ENCODE data around the gene PLXDC2.

PLXDC2 gene

DNA sequence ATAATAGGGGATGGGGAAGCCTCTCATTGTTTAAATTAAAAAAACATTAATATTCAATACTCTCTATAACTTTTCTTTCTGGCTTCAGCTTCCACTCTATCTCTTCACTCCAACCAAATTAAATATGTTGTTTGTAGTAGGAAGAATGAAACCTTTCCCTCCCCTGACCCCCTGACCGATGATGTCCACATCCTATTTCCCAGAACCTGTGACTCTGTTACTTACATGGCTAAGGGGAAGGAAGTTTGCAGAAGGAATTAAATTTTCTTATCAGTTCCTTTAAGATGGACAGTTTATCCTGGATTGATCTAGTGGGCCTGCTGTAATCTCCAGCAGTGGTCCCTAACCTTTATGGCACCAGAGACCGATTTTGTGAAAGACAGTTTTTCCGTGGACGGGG lies 130.0 kb downstream of the PLXDC2 start:
- DNase-seq, result no peak

DNA sequence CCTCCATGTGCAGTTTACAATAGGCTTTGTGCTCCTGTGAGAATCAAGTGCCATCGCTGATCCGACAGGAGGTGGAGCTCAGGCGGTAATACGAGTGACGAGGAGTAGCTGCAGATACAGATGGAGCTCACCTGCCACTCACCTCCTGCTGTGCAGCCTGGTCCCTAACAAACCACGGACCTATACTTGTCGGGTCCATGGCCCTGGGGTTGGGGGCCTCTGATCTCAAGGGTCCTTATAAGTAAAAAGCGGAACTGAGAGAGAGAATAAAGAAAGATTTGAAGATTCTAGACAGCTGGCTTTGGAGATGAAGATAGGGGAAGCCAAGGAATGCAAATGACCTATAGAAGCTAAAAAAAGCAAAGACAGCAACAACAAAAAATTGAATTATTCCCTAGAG lies 130.6 kb downstream of the PLXDC2 start:
- no peak for DNase-seq

DNA sequence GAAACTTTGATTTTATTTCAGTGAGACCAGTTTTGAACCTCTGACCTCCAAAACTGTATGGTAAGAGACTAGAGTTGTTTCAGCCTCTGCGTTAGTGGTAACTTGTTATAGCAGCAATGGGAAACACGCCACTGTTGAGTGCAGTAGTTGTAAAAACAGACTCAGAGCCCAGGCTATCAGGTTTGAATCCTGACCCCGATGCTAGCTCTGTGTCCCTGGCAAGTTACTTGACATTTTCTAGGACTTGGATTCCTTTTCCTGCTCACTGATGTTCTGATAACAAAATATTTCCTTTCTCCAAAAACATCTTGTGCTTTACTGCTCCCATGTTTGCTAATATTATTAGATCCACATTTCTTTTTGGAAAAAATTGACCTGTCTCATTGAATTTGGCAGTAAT lies 131.0 kb downstream of the PLXDC2 start:
- no peak for DNase-seq

DNA sequence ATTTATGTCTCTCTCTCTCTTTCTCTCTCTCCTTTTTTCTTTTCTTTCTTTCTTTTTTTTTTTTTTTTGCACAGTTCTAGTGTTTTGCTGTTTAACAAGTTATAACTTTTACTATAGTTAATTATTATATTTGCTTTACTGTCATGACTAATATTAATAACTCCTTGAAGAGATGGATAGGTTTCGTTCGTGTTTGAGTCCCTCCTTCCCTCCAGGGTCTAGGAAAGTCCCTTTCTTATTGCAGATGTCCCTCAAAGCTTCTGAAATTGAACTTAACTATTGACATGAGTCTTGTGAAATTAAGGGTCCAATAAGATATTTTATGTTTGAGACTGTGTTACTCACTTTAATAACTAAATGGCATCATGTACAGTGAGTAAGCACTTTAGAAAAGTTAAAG lies 131.4 kb downstream of the PLXDC2 start:
- no peak for DNase-seq

DNA sequence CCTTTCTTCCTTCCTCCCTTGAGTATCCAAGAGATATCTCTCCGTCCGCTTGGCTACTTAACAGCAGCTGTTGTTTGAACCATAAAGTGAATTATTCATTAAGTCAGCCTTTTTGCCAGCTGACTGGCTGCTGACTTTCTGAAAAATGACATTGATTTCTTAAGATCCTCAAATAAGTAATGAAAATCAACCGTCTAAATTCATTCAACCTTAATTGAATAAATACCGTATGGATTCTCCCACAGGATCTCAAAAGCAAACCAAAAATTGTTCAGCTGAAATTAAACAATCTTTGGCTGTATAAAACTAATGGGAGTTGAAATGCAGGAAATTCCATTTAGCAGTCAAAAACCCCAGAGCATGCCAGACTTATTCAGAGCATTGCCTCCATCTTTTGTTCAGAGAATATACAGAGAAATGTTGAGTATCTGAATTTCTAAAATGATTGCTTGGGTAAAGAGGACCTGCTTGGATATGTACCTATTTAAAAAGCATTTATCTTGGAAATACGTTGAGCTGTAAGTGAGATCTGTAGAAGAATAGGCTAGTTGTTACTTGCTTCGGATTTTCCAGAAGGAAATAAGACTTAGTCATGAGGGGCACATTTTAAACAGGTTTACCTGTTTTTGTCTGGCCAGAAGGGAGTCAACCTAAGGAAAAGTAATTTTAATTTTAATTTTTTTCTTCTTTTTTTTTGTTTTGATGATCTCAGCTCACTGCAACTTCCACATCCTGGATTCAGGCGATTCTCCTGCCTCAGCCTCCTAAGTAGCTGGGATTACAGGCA lies 136.2 kb downstream of the PLXDC2 start:
- DNase-seq, result no peak

DNA sequence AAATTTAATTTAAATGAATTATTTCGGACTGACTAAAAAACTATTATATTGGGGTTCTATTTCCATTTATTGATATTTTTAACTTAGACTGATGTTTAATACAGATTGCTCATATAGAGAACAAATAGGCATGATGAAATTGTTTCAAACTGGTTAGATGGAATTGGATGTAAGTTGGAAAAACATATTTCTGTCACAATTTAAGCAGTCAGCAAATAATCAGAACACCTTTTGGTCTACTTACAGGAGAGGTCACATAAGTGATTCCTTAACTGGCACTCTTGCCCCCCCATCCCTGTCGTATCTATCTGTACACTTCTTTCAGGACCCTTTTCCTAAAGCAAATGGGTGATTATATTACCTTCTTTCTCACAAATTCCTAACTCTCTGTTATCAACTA lies 138.4 kb downstream of the PLXDC2 start:
- no peak for DNase-seq

DNA sequence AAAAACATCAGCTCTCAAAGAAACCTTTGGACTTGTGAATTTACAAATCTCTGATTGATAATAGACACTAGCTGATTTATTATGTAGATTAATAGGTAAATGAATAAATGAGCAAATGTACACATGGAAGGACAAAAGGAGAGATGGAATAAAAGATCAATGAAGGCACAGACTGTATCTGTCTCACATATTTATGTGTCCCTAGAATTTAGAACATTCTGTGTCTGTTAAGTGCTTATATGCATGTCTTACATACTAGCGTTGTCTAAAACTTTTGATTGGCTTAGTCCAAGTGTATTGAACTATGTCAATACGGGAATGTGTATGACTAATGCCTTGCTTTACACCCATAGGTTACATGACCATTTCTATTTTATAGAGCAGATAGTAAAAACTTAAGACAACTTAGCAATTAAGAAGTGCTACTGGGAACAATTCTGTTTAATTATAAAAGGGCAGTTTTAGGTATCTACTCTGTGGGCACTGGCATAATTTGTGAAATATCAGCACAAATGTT lies 140.3 kb downstream of the PLXDC2 start:
- no peak for DNase-seq

DNA sequence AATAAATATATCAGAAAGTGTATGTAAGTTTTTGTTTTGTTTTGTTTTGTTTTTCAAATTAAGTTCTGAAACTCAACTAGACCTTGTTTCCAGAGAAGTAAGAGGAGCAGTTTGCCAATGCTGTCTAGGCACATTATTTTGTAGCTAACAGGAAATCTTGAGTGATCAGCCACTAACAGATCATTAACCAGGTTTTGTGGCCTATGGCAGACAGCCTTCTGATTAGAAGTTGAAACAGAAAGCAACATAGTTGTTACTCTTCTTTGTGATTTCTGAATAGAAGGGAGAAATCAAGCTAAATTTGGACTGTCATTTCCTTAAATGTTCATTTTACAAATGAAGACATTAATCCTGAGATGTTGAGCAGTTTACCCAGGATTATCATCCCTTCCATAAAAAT lies 142.6 kb downstream of the PLXDC2 start:
- no peak for DNase-seq

DNA sequence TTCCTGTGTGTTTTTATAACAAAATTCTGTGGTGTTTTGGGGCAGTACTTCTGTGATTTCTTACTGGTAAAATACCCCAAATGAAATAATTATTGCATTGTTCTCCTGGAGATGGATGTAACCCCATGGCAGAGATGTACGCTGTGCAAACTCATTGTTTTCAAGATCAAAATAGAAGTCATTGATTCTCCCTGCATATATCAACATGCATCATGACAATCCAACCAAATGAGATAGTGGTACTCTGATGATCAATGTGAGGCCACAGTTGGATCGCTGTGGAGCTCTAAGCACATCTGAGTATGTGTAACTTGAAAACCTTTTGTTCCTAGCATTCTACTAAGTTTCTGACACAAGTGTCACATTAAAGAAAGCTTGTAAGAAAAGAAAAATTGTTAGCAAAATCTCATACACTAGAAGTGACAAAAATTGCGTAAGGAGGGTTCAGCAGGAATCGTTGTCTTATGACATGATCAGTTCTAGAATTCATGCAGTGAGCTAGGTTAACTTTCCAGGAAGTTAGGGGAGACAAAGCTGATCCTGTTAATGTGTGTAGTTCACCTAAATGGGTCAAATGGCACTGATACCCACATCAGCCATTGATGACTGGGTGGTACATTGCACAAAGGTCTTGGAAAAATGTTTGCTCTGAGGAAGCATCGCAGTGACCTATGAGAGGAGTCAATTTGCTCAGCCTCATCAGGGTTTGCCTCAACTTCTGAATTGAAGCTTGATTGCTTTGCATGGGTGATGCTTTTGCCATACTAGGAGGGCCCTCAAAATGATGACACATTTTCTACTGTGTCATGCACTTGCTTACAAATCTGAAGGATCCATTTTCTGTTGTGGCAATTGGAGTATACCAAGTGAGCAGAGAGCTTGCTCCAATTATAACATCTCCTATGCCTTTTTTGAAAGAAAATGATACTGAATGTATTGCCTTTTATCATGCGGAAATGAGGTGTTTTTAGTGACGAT lies 145.1 kb downstream of the PLXDC2 start:
- DNase-seq, result no peak

DNA sequence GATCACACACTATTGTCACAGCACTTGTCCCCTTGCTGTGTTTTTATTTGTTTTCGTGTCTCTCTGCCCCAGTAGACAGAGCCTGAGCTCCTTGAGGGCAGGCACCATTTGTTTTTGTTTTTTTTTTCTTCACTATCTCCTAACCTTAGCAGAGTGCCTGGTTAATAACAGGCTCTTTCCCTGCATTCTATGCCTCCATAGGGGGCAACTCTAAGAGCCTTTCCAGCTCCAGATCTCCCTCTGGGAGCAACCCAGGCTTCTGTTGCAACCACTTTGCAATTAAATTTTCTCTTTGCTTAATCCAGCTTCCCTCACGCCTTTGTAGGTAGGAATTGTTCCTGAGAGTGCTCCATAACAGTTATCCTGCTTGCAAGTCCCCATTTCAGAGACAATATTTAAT lies 148.4 kb downstream of the PLXDC2 start:
- DNase-seq, result no peak

DNA sequence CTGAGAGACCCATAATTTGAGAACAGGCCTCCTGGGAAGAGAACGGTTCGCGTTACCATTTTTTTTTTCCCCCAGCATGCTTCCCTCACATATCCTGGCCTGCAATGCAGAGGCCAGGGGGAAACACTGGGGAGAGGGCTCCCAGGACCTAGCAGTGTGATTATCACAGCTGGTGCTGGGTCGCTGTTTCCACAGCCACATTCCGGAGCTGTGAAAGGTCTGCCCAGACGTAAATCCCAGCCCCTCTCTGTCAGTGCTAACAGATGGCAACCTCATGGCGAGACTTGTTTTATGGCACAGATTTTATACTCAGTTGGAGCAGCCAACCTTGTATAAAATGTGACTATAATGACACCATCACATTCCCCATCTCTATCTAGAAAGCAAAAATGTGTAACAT lies 150.5 kb downstream of the PLXDC2 start:
- no peak for DNase-seq

DNA sequence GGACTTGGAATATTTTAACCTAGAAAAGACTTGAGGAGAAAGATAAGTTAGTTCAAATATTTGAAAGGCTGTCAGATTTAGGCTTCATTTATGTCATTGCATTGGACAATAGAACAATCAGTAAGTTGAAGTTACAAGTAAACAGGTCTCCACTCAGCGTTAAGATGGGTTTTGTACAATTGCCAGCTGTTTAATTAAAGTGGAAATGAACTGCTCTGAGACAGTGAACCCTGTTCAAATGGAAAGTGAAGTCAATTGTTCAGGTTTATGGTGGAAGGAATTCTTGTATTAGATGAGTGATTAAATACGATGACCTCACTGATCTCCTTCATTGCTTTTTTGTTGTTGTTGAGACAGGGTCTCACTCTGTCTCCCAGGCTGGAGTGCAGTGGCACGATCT lies 151.7 kb downstream of the PLXDC2 start:
- DNase-seq, result no peak

DNA sequence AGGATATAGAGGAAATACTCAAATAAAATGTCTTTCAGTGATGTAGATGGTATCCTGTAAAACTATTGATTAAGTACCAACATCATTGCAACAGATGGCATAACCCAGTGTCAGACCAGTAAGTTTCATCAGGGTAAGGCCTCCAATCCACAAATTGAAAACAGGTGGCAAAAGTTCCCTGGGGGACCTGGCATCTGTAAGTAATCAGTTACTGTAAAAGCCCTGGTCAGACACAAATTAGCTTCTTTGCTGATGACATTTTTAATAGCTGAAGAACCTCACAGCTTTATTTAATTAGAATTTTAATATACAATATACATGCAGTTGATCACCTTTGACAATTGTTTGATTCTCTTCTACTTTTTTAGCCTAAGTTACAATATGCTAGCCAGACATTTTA lies 152.5 kb downstream of the PLXDC2 start:
- no peak for DNase-seq

DNA sequence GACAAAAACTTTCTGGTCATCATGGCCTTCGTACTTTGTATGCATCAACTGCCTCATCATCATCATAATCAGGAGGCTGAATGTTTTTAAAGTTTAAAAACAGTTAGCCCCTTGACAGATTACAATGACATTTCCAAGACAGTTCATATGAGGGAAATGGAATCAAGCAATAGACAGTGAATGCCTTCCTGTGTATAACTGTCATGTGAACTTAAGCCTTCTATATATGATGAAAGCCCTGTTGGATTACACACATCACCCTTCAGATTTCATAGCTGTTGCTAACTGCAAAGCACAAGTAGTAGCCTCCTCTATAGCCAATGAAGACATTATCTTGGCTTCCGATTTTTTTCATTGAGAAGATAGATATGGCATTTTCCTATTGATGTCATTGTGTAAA lies 154.0 kb downstream of the PLXDC2 start:
- no peak for DNase-seq

DNA sequence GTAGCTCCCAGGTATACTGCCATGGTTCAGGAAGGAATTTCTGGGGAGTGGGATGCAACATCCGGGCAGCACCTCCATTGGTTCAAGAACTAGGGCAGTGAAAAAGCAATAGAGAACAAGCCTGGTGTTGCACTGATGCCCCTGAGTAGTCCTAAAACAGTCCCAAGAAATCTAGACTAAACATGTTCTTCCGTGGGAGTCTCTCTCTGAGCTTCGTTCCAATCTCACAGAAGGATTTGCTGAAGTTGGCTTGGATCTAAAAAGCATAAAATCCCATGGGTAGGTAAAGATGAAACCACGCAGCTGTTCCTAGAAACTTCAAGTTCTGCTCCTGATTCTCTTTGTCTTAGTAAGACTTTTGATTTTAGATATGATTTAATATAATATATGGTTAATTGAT lies 154.5 kb downstream of the PLXDC2 start:
- no peak for DNase-seq

DNA sequence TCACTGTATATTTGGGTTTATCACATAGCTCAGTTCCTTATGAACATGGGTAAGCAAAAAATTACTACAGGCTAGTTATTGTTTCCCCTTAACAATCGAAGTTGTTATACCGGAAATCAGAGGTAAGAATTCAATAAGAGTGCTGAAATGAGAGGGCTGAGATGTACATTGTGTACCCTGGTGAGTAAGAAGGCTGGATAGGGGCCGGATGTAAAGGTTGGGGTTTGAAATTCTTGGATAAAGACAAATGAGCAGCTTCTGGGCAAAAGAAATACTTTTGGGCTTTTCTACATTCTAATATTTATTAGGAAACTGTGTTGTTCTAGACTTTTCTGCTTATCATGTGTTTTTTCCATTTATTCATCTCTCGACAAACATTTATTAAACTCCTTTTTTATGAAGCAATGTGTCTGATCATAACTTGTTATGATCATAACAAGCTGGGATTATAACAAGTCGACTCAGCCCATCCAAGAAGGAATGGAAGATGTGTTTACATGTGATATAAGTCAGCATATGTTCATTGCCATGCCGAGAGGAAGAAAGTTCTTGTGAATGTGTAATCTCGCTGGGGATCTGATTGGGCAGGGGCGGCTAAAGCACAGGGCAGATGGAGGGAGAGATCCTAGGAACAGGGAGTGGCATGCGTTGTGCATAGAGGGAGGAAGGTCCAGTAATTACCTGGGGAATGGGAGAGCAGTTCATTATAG lies 155.3 kb downstream of the PLXDC2 start:
- no peak for DNase-seq

DNA sequence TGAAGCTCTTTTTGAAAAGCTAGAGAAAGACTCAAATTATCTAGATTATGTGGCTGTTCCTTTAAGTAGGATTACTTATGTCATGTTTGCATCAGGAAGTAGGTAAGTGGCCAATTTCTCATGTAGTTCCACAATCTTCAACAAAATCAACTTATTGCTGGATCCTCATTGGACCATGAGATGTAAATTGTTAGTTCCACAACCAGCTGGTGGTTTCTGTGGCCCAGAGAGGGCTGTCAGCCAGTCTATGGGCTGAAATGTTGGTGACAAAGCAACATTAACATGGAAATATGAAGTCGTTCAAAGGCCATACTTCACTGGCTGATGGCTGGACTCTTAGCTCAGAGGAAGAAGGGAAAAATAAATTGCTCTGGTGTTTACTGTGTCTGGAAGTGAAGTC lies 157.9 kb downstream of the PLXDC2 start:
- DNase-seq, result no peak

DNA sequence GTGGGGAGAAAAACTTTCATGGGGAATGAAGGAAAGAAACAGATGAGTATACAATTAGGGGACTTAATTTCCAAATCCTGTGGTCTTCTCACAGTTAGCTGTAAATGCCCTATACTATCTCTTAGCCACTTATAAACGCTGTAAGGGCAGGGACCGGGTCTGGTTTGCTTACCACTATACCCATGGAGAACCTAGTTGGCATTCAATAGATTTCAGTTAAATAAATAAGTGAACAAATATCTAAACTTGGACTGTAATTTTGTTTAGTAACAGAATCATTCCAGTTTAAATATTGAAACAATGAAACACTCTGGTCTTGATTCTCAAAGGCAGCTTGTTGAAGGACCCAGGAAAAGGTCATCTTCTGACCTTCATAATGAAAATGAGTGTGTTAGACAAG lies 158.3 kb downstream of the PLXDC2 start:
- DNase-seq, result no peak

DNA sequence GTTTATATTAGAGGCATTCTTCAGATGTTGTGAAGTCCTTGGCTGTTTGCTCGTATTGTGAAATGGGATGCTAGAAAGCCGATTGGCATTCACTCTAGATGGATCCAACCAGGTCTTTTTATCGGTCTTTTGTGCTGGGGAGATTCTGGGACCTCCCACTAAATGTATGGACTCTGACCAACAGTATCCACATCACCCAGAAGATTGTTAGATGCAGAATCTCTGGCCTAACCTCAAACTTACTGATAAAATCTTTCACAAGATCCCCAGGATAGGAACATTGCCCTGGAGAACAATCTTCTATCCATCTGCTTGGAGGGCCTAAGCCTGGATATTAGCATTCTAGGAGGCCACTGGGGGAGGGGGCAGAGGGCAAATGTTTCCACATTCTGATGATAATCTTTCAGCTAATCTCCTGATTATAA lies 160.9 kb downstream of the PLXDC2 start:
- no peak for DNase-seq

DNA sequence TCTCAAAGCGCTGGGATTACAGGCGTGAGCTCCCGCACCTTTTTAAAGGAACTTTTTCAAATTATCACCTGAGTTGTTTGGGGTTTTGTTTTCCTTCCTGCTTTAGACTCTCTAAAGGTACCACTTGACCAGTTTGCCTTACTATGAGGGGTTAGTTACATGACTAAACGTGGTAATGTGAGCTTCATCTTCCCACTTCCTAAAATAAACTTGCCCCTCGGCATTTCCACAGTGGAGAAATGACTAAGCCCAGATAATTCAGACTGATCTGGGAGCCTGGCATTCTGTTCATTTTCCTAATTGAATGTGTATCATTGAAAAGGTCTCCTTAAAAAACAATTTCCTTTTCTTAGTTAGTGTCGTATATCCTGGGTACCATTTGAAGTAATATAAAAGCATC lies 163.4 kb downstream of the PLXDC2 start:
- DNase-seq, result no peak

DNA sequence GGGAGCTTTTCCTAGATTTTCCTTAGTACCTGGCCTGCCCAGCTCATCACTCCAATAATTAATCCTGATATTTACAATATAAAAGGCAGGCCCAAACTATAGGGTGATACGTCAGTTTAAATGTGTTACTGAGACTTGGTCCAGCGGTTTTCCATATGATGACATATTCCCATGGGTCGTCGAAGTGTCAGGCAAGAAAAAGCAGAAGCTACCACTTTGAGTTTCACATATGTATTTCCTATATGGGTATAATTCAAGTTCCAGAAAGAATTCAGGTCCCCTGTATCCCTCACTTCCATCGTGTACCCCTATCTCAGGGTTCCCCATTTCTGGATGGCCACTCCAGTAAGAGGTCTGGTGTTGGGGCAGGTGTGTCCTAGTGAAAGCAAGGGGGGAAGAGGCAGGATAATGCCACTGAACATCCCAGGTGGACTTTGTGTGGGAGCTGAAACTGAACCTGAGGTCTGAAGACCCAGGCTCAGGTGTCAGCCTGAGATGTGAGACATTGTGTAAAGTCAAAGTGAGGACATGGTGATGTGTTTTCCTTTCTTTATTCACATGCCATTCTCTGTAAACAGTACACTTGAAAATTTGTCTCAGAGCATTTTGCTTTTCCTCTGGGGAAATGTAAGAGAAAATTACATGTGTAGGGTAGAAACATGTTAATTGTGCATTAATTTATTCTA lies 167.8 kb downstream of the PLXDC2 start:
- no peak for DNase-seq

DNA sequence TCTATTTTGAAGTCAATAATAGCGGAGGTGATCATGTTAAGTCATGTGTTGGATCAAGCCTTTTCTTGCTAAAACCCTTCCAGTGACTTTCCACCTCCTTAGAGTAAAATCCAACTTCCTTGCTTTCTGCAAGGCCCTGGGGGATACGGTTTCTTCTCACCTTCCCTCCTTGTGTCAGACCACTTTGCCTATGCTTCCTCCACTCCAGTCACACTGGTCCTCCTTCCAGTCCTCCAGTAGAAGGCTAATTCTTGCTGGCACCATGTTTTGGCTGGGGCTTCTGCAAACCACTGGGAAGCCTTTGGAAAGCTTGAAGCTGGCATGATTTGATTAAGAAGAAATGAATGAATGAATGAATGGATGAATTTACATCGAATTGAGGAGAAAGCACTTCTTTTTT lies 169.5 kb downstream of the PLXDC2 start:
- DNase-seq, result no peak

DNA sequence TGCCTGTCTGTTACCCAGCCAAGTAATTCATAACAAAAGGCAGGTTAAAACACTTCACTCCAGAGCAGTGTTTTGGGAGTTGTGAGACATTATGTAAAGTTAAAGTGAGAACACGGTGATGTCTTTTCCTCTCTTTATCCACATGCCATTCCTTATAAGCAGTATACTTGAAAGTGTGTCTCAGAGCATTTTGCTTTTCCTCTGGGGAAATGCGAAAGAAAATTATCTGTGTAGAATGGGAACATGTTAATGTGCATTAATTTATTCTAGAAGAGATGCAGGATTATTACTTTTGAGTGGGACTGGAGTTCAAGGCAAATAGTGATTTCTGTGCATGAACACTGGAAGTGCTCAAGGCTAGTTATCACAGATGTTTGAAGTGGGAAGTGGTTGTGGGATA lies 170.4 kb downstream of the PLXDC2 start:
- no peak for DNase-seq

Data from NCI-H1092 treated with DMSO at 0.1 percent for 48 hours (cell line).